ENCODE measurements around the gene DIDO1. TPM values are rescaled to one million over a fixed set of nuclear protein-coding genes. Genes with fewer than 3 reads are reported as not detected.

The DIDO1 gene
- total RNA-seq, 1 donor: 46.3 TPM

DNA sequence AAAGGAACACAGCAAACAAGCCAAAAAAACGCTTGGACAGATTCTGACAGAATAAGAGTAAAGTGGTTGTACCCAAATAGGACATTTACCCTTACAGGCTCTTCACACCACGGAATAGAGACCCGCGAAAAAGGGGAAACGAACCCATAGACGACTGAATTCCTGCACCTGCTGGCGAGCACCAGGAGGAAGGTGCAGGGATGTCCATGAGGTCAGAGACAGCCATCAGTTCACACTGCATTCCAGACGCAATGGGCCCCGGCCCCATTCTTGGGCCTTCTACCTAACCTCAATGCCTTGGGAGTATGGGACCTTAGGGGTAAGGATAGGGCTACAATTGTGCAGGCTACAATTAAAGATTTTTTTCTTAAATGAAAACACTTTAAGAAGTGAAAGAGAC is 5.2 kb upstream of the DIDO1 start:
- no peaks in the 10 kb centered on the region for H3K27me3 ChIP-seq (ENCODE audit: insufficient read depth, low read length)
- peaks cover 19% of the 10 kb centered on the region for H3K4me1 ChIP-seq (ENCODE audit: insufficient read depth, low read length)
- peaks cover 96% of the 10 kb centered on the region for H3K79me2 ChIP-seq (ENCODE audit: insufficient read depth, low read length)
- DNase-seq (ENCODE audit: insufficient read length, low spot score, missing footprints): no peak
- no peak overlapping the region for H3K27ac ChIP-seq (ENCODE audit: low read depth, low read length)
- peaks cover 15% of the 10 kb centered on the region for H3K36me3 ChIP-seq (ENCODE audit: insufficient read depth, low read length)
- TF ChIP-seq, protein P1, sequence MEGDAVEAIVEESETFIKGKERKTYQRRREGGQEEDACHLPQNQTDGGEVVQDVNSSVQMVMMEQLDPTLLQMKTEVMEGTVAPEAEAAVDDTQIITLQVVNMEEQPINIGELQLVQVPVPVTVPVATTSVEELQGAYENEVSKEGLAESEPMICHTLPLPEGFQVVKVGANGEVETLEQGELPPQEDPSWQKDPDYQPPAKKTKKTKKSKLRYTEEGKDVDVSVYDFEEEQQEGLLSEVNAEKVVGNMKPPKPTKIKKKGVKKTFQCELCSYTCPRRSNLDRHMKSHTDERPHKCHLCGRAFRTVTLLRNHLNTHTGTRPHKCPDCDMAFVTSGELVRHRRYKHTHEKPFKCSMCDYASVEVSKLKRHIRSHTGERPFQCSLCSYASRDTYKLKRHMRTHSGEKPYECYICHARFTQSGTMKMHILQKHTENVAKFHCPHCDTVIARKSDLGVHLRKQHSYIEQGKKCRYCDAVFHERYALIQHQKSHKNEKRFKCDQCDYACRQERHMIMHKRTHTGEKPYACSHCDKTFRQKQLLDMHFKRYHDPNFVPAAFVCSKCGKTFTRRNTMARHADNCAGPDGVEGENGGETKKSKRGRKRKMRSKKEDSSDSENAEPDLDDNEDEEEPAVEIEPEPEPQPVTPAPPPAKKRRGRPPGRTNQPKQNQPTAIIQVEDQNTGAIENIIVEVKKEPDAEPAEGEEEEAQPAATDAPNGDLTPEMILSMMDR (IDR thresholded peaks at IDR 0.05; ENCODE audit: extremely low read depth, low read depth, low read length): no peak
- H2AFZ ChIP-seq (ENCODE audit: low read length): no peak overlapping the region
- no peaks in the 10 kb centered on the region for H3K9me3 ChIP-seq (ENCODE audit: low read depth, low read length)
- H3K4me2 ChIP-seq (ENCODE audit: insufficient read depth, low read length): no peak overlapping the region
- no peak overlapping the region for H3K4me3 ChIP-seq (ENCODE audit: insufficient read depth, low read length)
- peaks cover 35% of the 10 kb centered on the region for H4K20me1 ChIP-seq (ENCODE audit: insufficient read depth, low read length)

DNA sequence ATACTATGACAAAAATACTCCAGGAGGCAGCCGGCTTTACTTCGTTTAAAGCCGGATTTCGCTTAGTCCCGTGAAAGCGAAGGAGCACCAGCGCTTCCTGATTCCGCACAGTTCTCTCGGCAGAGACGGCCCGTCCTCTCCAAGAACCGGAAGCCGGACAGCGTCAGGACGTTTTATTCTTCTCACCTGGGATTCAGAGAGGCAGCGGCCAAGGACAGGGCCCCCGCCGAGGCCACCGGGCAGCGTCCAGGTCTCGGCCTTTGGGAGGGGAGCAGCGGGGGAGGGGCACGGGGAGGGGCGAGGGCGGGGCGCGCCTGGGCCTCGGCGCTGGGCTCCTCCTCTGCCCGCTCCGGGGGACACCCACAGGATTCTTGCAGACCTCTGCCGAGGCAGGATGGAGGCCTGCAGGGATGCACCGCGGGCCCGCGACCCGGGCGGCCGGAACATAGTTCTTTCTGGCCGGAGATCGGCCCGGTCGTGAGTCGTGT is 2.8 kb upstream of the DIDO1 start:
- peaks cover 33% of the 10 kb centered on the region for H4K20me1 ChIP-seq (ENCODE audit: insufficient read depth, low read length)
- H2AFZ ChIP-seq (ENCODE audit: low read length): peak overlapping the region; percentile 18
- H3K36me3 ChIP-seq (ENCODE audit: insufficient read depth, low read length): peaks cover under 1% of the 10 kb centered on the region
- peak; percentile 98 for DNase-seq (ENCODE audit: insufficient read length, low spot score, missing footprints)
- peaks cover 94% of the 10 kb centered on the region for H3K79me2 ChIP-seq (ENCODE audit: insufficient read depth, low read length)
- TF ChIP-seq, protein P1 (IDR thresholded peaks at IDR 0.05; ENCODE audit: extremely low read depth, low read depth, low read length): no peak
- H3K27ac ChIP-seq (ENCODE audit: low read depth, low read length): peak overlapping the region; percentile 57
- H3K4me3 ChIP-seq (ENCODE audit: insufficient read depth, low read length): peak overlapping the region; percentile 74
- H3K27me3 ChIP-seq (ENCODE audit: insufficient read depth, low read length): no peaks in the 10 kb centered on the region
- H3K4me1 ChIP-seq (ENCODE audit: insufficient read depth, low read length): peaks cover 28% of the 10 kb centered on the region
- peak overlapping the region; percentile 85 for H3K4me2 ChIP-seq (ENCODE audit: insufficient read depth, low read length)
- no peaks in the 10 kb centered on the region for H3K9me3 ChIP-seq (ENCODE audit: low read depth, low read length)

- peaks cover 94% of the 10 kb centered on the region for H3K79me2 ChIP-seq (ENCODE audit: insufficient read depth, low read length)
- peaks cover 33% of the 10 kb centered on the region for H4K20me1 ChIP-seq (ENCODE audit: insufficient read depth, low read length)
- peak overlapping the region; percentile 85 for H3K4me2 ChIP-seq (ENCODE audit: insufficient read depth, low read length)
- peak overlapping the region; percentile 57 for H3K27ac ChIP-seq (ENCODE audit: low read depth, low read length)
- H3K27me3 ChIP-seq (ENCODE audit: insufficient read depth, low read length): no peaks in the 10 kb centered on the region
- TF ChIP-seq, protein P1 (IDR thresholded peaks at IDR 0.05; ENCODE audit: extremely low read depth, low read depth, low read length): no peak
- no peaks in the 10 kb centered on the region for H3K9me3 ChIP-seq (ENCODE audit: low read depth, low read length)
- peak overlapping the region; percentile 18 for H2AFZ ChIP-seq (ENCODE audit: low read length)
- peak overlapping the region; percentile 74 for H3K4me3 ChIP-seq (ENCODE audit: insufficient read depth, low read length)
- H3K36me3 ChIP-seq (ENCODE audit: insufficient read depth, low read length): no peaks in the 10 kb centered on the region
- peaks cover 35% of the 10 kb centered on the region for H3K4me1 ChIP-seq (ENCODE audit: insufficient read depth, low read length)
- DNase-seq (ENCODE audit: insufficient read length, low spot score, missing footprints): peak; percentile 56
Measured at GRCh38 chr20:62928246-62928939, 2.1 kb upstream of the DIDO1 start.

GRCh38 chr20:62927128-62927705 is 912 bp upstream of the DIDO1 start:
- H3K4me3 ChIP-seq (ENCODE audit: insufficient read depth, low read length): peak overlapping the region; percentile 75
- no peaks in the 10 kb centered on the region for H3K27me3 ChIP-seq (ENCODE audit: insufficient read depth, low read length)
- TF ChIP-seq, protein P1 (IDR thresholded peaks at IDR 0.05; ENCODE audit: extremely low read depth, low read depth, low read length): no peak
- H3K79me2 ChIP-seq (ENCODE audit: insufficient read depth, low read length): peaks cover 94% of the 10 kb centered on the region
- H3K4me2 ChIP-seq (ENCODE audit: insufficient read depth, low read length): peak overlapping the region; percentile 70
- H3K27ac ChIP-seq (ENCODE audit: low read depth, low read length): peak overlapping the region; percentile 19
- H3K4me1 ChIP-seq (ENCODE audit: insufficient read depth, low read length): peaks cover 39% of the 10 kb centered on the region
- H3K36me3 ChIP-seq (ENCODE audit: insufficient read depth, low read length): no peaks in the 10 kb centered on the region
- DNase-seq (ENCODE audit: insufficient read length, low spot score, missing footprints): peak; percentile 85
- peaks cover 44% of the 10 kb centered on the region for H4K20me1 ChIP-seq (ENCODE audit: insufficient read depth, low read length)
- H2AFZ ChIP-seq (ENCODE audit: low read length): no peak overlapping the region
- no peaks in the 10 kb centered on the region for H3K9me3 ChIP-seq (ENCODE audit: low read depth, low read length)
